CD14-positive monocyte (primary cell): ENCODE results near the gene POGZ. TPM values are rescaled to one million over a fixed set of nuclear protein-coding genes. Genes with fewer than 3 reads are reported as not detected.

Source experiments
- DNase-seq, 3 donors: peaks; one replicate each; pipeline ENCODE4 v3.0.0-alpha.2; 2011 to 2022
- H2AFZ ChIP-seq: 2 replicates; pipeline ENCODE4 v1.6.0; 2012; ENCODE audit warnings: mild to moderate bottlenecking, low read depth, low read length, inconsistent platforms; ENCODE audit not compliant: insufficient read depth, poor library complexity, severe bottlenecking
- H3K27ac ChIP-seq, 2 donors: 1 replicate in 1 of 2; 2 replicates in 1 of 2; pipeline ENCODE4 v1.5.1; 2012 to 2013; ENCODE audit warnings: low read length in 2 of 2, control low read depth in 1 of 2, inconsistent platforms in 1 of 2, low read depth in 1 of 2, mild to moderate bottlenecking in 1 of 2
- H3K27me3 ChIP-seq, 2 donors: one replicate each; pipeline versions ENCODE4 v1.6.0 to v1.6.1; 2011 to 2013; ENCODE audit warnings: low read length in 2 of 2; ENCODE audit not compliant: control insufficient read depth in 2 of 2, insufficient read depth in 2 of 2
- H3K36me3 ChIP-seq, 2 donors: replicated peaks in 1 of 2; 1 replicate in 1 of 2; 2 replicates in 1 of 2; pipeline versions ENCODE4 v1.5.1 to v1.6.1; 2012 to 2013; ENCODE audit warnings: low read length in 2 of 2, control low read depth in 1 of 2, inconsistent platforms in 1 of 2, mild to moderate bottlenecking in 1 of 2; ENCODE audit not compliant: insufficient read depth in 2 of 2, control insufficient read depth in 1 of 2
- H3K4me1 ChIP-seq, 2 donors: 1 replicate in 1 of 2; 2 replicates in 1 of 2; pipeline versions ENCODE4 v1.5.1 to v1.6.1; 2012 to 2013; ENCODE audit warnings: low read length in 2 of 2, control low read depth in 1 of 2, inconsistent platforms in 1 of 2, mild to moderate bottlenecking in 1 of 2, moderate library complexity in 1 of 2; ENCODE audit not compliant: insufficient read depth in 2 of 2, control insufficient read depth in 1 of 2
- H3K4me2 ChIP-seq: replicated peaks from 2 replicates; pipeline ENCODE3; 2012; ENCODE audit warnings: low read length, moderate library complexity, mild to moderate bottlenecking; ENCODE audit not compliant: poor library complexity, severe bottlenecking; ENCODE audit errors: extremely low read depth
- H3K4me3 ChIP-seq, 3 experiments: fragments of 200-600 bp in 1 of 3; sonication (generic) in 1 of 3; replicated peaks in 1 of 3; 1 replicate in 2 of 3; 2 replicates in 1 of 3; pipeline ENCODE4 v1.5.1; 2011 to 2013; ENCODE audit warnings: low read length in 3 of 3, mild to moderate bottlenecking in 3 of 3, control low read depth in 2 of 3, low read depth in 2 of 3, inconsistent platforms in 1 of 3, moderate library complexity in 1 of 3
- H3K79me2 ChIP-seq: 2 replicates; pipeline ENCODE4 v1.6.0; 2012; ENCODE audit warnings: mild to moderate bottlenecking, control low read depth, inconsistent platforms, low read length, moderate library complexity; ENCODE audit not compliant: insufficient read depth
- H3K9ac ChIP-seq: 2 replicates; pipeline ENCODE4 v1.6.0; 2017; ENCODE audit warnings: low read length, mild to moderate bottlenecking; ENCODE audit not compliant: insufficient read depth, poor library complexity, severe bottlenecking
- H3K9me3 ChIP-seq, 2 donors: replicated peaks in 1 of 2; 1 replicate in 1 of 2; 2 replicates in 1 of 2; pipeline versions ENCODE4 v1.5.1 to v1.6.1; 2012 to 2013; ENCODE audit warnings: low read length in 2 of 2, control low read depth in 1 of 2; ENCODE audit not compliant: control insufficient read depth in 1 of 2, insufficient read depth in 1 of 2
- H4K20me1 ChIP-seq: 2 replicates; pipeline ENCODE4 v1.6.0; 2012; ENCODE audit warnings: mild to moderate bottlenecking, low read length, control low read depth, moderate library complexity; ENCODE audit not compliant: insufficient read depth
- H3K27ac Mint-ChIP-seq, 7 donors: one replicate each; pipeline ENCODE4 v1.8.0; 2020; ENCODE audit warnings: mild to moderate bottlenecking in 7 of 7, mixed read lengths in 7 of 7, moderate library complexity in 6 of 7, inconsistent platforms in 2 of 7
- H3K27me3 Mint-ChIP-seq, 3 donors: one replicate each; pipeline ENCODE4 v1.8.0; 2021 to 2022; ENCODE audit warnings: low read depth in 3 of 3, mild to moderate bottlenecking in 3 of 3, mixed read lengths in 3 of 3, moderate library complexity in 3 of 3, inconsistent platforms in 1 of 3
- H3K36me3 Mint-ChIP-seq, 2 donors: one replicate each; pipeline ENCODE4 v1.8.0; 2020; ENCODE audit warnings: mixed read lengths in 2 of 2, inconsistent platforms in 1 of 2, mild to moderate bottlenecking in 1 of 2
- H3K4me1 Mint-ChIP-seq: one replicate; pipeline ENCODE4 v1.8.0; 2020; ENCODE audit warnings: mild to moderate bottlenecking, mixed read lengths
- H3K4me3 Mint-ChIP-seq, 2 donors: one replicate each; pipeline ENCODE4 v1.8.0; 2020; ENCODE audit warnings: mild to moderate bottlenecking in 2 of 2, mixed read lengths in 2 of 2, moderate library complexity in 1 of 2
- H3K9me3 Mint-ChIP-seq, 7 donors: one replicate each; pipeline ENCODE4 v1.8.0; 2020 to 2022; ENCODE audit warnings: mixed read lengths in 7 of 7, mild to moderate bottlenecking in 6 of 7, moderate library complexity in 6 of 7, inconsistent platforms in 2 of 7
- WGBS: methylation state at CpG from one replicate; pipeline ENCODE4 v1.1.5; 2013; ENCODE audit warnings: missing lambda C conversion rate; ENCODE audit not compliant: insufficient coverage; 5-methylcytosine and 5-hydroxymethylcytosine counted together
- intact Hi-C, 2 donors: fragments of 100-400 bp; cut with micrococcal nuclease; formaldehyde crosslinking; loops; one replicate each; pipeline versions ENCODE4 v1.15.0 to v1.15.1; 2023
- polyA plus RNA-seq, 3 donors: library from polyadenylated mRNA; depleted of rRNA in 1 of 3; unstranded in 2 of 3; stranded (reverse) in 1 of 3; fragments of 300-500 nt in 2 of 3; fragments of >200 nt in 1 of 3; fragmentation: Illumina TruSeq in 2 of 3; gene quantifications; 1 replicate in 2 of 3; 2 replicates in 1 of 3; pipeline ENCODE4 v1.2.3, GENCODE V29; 2012 to 2021
- TF ChIP-seq, protein P1 (sequence below): fragments of 200-600 bp; IDR thresholded peaks from one replicate; pipeline ENCODE4 v1.8.0; 2022; ENCODE audit warnings: antibody characterized with exemption, mild to moderate bottlenecking

The POGZ gene
- polyA plus RNA-seq, 3 donors: 0.75 to 41.7 (median 1.8) TPM

- WGBS: 92% methylated on average over 6 of the region's 7 CpGs
These were observed 31.2 kb downstream of the POGZ start for GRCh38 chr1:151428068-151428467.

DNA sequence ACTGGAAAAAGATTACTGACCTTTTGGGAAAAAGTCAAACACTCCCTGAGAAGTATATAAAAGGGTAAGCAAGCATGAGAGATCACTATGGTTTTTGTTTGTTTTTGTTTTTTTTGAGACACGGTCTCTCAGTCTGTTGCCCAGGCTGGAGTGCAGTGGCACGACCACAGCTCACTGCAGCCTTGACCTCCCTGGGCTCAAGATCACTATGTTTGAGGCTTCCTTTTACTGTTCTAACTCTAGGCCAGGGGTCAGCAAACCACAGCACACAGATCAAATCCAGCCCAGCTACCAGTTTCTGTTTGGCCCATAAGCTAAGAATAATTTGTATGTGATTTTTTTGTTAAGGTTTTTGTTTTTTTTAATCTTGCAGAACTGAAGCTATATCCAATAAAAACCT, 34.2 kb downstream of the POGZ start:
- H3K27ac Mint-ChIP-seq: peak overlapping the region in 3 of 7 donors; percentile 24 to 67 (median 64)
- H2AFZ ChIP-seq: no peak overlapping the region
- TF ChIP-seq, protein P1, sequence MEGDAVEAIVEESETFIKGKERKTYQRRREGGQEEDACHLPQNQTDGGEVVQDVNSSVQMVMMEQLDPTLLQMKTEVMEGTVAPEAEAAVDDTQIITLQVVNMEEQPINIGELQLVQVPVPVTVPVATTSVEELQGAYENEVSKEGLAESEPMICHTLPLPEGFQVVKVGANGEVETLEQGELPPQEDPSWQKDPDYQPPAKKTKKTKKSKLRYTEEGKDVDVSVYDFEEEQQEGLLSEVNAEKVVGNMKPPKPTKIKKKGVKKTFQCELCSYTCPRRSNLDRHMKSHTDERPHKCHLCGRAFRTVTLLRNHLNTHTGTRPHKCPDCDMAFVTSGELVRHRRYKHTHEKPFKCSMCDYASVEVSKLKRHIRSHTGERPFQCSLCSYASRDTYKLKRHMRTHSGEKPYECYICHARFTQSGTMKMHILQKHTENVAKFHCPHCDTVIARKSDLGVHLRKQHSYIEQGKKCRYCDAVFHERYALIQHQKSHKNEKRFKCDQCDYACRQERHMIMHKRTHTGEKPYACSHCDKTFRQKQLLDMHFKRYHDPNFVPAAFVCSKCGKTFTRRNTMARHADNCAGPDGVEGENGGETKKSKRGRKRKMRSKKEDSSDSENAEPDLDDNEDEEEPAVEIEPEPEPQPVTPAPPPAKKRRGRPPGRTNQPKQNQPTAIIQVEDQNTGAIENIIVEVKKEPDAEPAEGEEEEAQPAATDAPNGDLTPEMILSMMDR: no peak
- H3K27ac ChIP-seq: peak overlapping the region in 1 of 2 donors; percentile 15
- peaks cover 0 to 3% (median 0%) of the 10 kb centered on the region in 3 donors for H3K27me3 Mint-ChIP-seq
- peaks cover 3% of the 10 kb centered on the region for H3K79me2 ChIP-seq
- H3K4me2 ChIP-seq: no peak overlapping the region
- H4K20me1 ChIP-seq: peaks cover 7% of the 10 kb centered on the region
- H3K36me3 ChIP-seq: peaks cover 95 to 97% of the 10 kb centered on the region in 2 donors
- H3K4me3 ChIP-seq: no peak overlapping the region
- no peaks in the 10 kb centered on the region for H3K9me3 Mint-ChIP-seq
- H3K9me3 ChIP-seq: no peaks in the 10 kb centered on the region
- no peak overlapping the region for H3K4me3 Mint-ChIP-seq
- H3K27me3 ChIP-seq: no peaks in the 10 kb centered on the region
- peaks cover 83 to 96% of the 10 kb centered on the region in 2 donors for H3K36me3 Mint-ChIP-seq
- no peaks in the 10 kb centered on the region for H3K4me1 Mint-ChIP-seq
- no peaks in the 10 kb centered on the region for H3K4me1 ChIP-seq
- WGBS: 100% methylated on average over 1 of the region's 2 CpGs
- intact Hi-C loops: no loop called here
- H3K9ac ChIP-seq: no peak overlapping the region
- no peak for DNase-seq

More at GRCh38 chr1:151428068-151428467, 31.2 kb downstream of the POGZ start:
- Histone ChIP-seq H3K36me3 (peaks cover 75 to 77% of the 10 kb centered on the region in 2 donors), H3K4me3 (no peak overlapping the region), H3K27me3 (no peaks in the 10 kb centered on the region), H3K9me3 (no peaks in the 10 kb centered on the region), H2AFZ (no peak overlapping the region), H3K4me2 (no peak overlapping the region), H4K20me1 (peaks cover 31% of the 10 kb centered on the region), H3K4me1 (no peaks in the 10 kb centered on the region), H3K79me2 (peaks cover 33% of the 10 kb centered on the region), H3K27ac (no peak overlapping the region), H3K9ac (no peak overlapping the region)
- Mint-ChIP-seq H3K4me1 (no peaks in the 10 kb centered on the region), H3K36me3 (peaks cover 69 to 71% of the 10 kb centered on the region in 2 donors), H3K4me3 (no peak overlapping the region), H3K9me3 (no peaks in the 10 kb centered on the region), H3K27me3 (peaks cover 0 to 3% (median 2%) of the 10 kb centered on the region in 3 donors), H3K27ac (peak overlapping the region in 1 of 7 donors; percentile 17)
- no peak for DNase-seq
- intact Hi-C loops: no loop called here
- TF ChIP-seq, protein P1: no peak
